ENCODE measurements around the gene PRODH.
"Not testable (repeated sequence)": the region's sequence is repeated elsewhere in the genome, so short reads cannot be mapped to it uniquely, and the experiment has no call there.

PRODH gene

DNA sequence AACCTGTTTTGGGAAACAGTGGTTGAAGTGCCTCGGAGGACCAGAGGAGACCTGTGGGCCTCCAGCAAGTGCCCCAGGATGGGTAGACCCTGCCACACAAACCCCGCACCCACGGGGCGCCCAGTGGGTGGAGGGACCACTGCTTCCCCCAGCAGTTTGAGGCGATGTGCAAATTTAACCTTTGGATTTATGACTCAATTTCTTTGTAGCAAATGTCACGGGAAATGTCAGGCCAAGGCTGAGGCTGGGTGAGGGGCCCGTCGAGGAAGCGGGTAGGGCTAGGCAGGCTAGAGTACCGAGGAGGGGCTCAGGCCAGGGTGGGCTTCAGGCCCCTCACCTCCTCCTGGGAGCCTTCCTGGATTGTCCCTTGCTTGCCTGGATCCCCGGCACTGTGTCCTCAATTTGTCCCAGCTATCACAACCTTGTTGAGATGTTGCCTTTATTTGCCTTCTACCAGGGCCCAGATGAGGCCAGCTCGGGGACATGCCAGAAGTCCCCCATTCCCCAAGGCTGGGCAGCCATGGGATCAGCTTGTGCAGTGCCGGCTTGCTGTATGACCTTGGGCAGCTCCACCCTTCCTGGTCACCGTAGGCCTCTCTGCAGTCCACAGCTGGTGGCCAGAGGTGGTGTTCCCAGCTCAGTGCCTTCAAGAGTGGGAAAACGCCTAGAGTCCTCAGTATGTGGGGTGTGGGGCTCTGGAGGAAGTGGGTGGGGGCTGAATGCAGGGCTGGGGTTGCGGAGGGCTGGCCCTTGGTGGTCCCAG lies 39.5 kb upstream of the PRODH start:
- no peak overlapping the region for H3K27ac ChIP-seq (ENCODE audit: low read depth, low read length)
- no peaks in the 10 kb centered on the region for H4K20me1 ChIP-seq (ENCODE audit: low read depth, low read length)
- H3K4me3 ChIP-seq (ENCODE audit: insufficient read depth, low read length, poor library complexity, severe bottlenecking), result no peak overlapping the region
- no peak overlapping the region for H3K9ac ChIP-seq (ENCODE audit: low read length)
- no peaks in the 10 kb centered on the region for H3K27me3 ChIP-seq (ENCODE audit: low read length)
- TF ChIP-seq EZH2phosphoT487 (conservative IDR thresholded peaks at IDR 0.05; ENCODE audit: low read length) (no peak), CTCF (IDR thresholded peaks at IDR 0.05; ENCODE audit: insufficient read depth, low read length, poor library complexity, severe bottlenecking) (no peak)
- no peaks in the 10 kb centered on the region for H3K79me2 ChIP-seq (ENCODE audit: insufficient read depth, low read length)
- H3K9me2 ChIP-seq (replicated peaks; ENCODE audit: insufficient read depth, low read length), result no peaks in the 10 kb centered on the region
- H3K4me2 ChIP-seq (ENCODE audit: low read depth, low read length, poor library complexity, severe bottlenecking), result no peak overlapping the region
- H3K9me3 ChIP-seq (ENCODE audit: insufficient read depth, low read length), result no peaks in the 10 kb centered on the region
- no peaks in the 10 kb centered on the region for H3K36me3 ChIP-seq (ENCODE audit: low read length)
- no peaks in the 10 kb centered on the region for H3F3A ChIP-seq (ENCODE audit: insufficient read depth)
- H2AFZ ChIP-seq (ENCODE audit: low read depth, low read length, severe bottlenecking), result no peak overlapping the region

GRCh38 chr22:18974477-18975180 lies 38.5 kb upstream of the PRODH start:
- TF ChIP-seq CTCF (IDR thresholded peaks at IDR 0.05; ENCODE audit: insufficient read depth, low read length, poor library complexity, severe bottlenecking) (no peak), EZH2phosphoT487 (conservative IDR thresholded peaks at IDR 0.05; ENCODE audit: low read length) (no peak)
- Histone ChIP-seq H3K9me2 (replicated peaks; ENCODE audit: insufficient read depth, low read length) (no peaks in the 10 kb centered on the region), H2AFZ (ENCODE audit: low read depth, low read length, severe bottlenecking) (no peak overlapping the region), H3K9me3 (ENCODE audit: insufficient read depth, low read length) (no peaks in the 10 kb centered on the region), H4K20me1 (ENCODE audit: low read depth, low read length) (no peaks in the 10 kb centered on the region), H3F3A (ENCODE audit: insufficient read depth) (no peaks in the 10 kb centered on the region), H3K36me3 (ENCODE audit: low read length) (no peaks in the 10 kb centered on the region), H3K9ac (ENCODE audit: low read length) (no peak overlapping the region), H3K4me2 (ENCODE audit: low read depth, low read length, poor library complexity, severe bottlenecking) (no peak overlapping the region), H3K27me3 (ENCODE audit: low read length) (no peaks in the 10 kb centered on the region), H3K4me3 (ENCODE audit: insufficient read depth, low read length, poor library complexity, severe bottlenecking) (no peak overlapping the region), H3K27ac (ENCODE audit: low read depth, low read length) (no peak overlapping the region), H3K79me2 (ENCODE audit: insufficient read depth, low read length) (no peaks in the 10 kb centered on the region)

GRCh38 chr22:18973264-18974031 lies 37.4 kb upstream of the PRODH start:
- H3K36me3 ChIP-seq (ENCODE audit: low read length), result no peaks in the 10 kb centered on the region
- H4K20me1 ChIP-seq (ENCODE audit: low read depth, low read length), result no peaks in the 10 kb centered on the region
- TF ChIP-seq EZH2phosphoT487 (conservative IDR thresholded peaks at IDR 0.05; ENCODE audit: low read length), result no peak
- no peak for TF ChIP-seq CTCF (IDR thresholded peaks at IDR 0.05; ENCODE audit: insufficient read depth, low read length, poor library complexity, severe bottlenecking)
- no peaks in the 10 kb centered on the region for H3K9me2 ChIP-seq (replicated peaks; ENCODE audit: insufficient read depth, low read length)
- H3F3A ChIP-seq (ENCODE audit: insufficient read depth), result no peaks in the 10 kb centered on the region
- no peak overlapping the region for H2AFZ ChIP-seq (ENCODE audit: low read depth, low read length, severe bottlenecking)
- H3K79me2 ChIP-seq (ENCODE audit: insufficient read depth, low read length), result no peaks in the 10 kb centered on the region
- H3K27me3 ChIP-seq (ENCODE audit: low read length), result no peaks in the 10 kb centered on the region
- no peak overlapping the region for H3K4me2 ChIP-seq (ENCODE audit: low read depth, low read length, poor library complexity, severe bottlenecking)
- H3K27ac ChIP-seq (ENCODE audit: low read depth, low read length), result no peak overlapping the region
- no peak overlapping the region for H3K4me3 ChIP-seq (ENCODE audit: insufficient read depth, low read length, poor library complexity, severe bottlenecking)
- no peaks in the 10 kb centered on the region for H3K9me3 ChIP-seq (ENCODE audit: insufficient read depth, low read length)
- H3K9ac ChIP-seq (ENCODE audit: low read length), result no peak overlapping the region

- not testable (repeated sequence) for H3K9ac ChIP-seq (ENCODE audit: low read length); H3K27ac ChIP-seq (ENCODE audit: low read depth, low read length); H3K4me2 ChIP-seq (ENCODE audit: low read depth, low read length, poor library complexity, severe bottlenecking); H4K20me1 ChIP-seq (ENCODE audit: low read depth, low read length); H3K36me3 ChIP-seq (ENCODE audit: low read length); H3F3A ChIP-seq (ENCODE audit: insufficient read depth); H3K27me3 ChIP-seq (ENCODE audit: low read length); H3K9me2 ChIP-seq (replicated peaks; ENCODE audit: insufficient read depth, low read length); H3K4me3 ChIP-seq (ENCODE audit: insufficient read depth, low read length, poor library complexity, severe bottlenecking); H3K79me2 ChIP-seq (ENCODE audit: insufficient read depth, low read length); H2AFZ ChIP-seq (ENCODE audit: low read depth, low read length, severe bottlenecking); H3K9me3 ChIP-seq (ENCODE audit: insufficient read depth, low read length)
Observed at GRCh38 chr22:18972591-18972990, 36.5 kb upstream of the PRODH start.

DNA sequence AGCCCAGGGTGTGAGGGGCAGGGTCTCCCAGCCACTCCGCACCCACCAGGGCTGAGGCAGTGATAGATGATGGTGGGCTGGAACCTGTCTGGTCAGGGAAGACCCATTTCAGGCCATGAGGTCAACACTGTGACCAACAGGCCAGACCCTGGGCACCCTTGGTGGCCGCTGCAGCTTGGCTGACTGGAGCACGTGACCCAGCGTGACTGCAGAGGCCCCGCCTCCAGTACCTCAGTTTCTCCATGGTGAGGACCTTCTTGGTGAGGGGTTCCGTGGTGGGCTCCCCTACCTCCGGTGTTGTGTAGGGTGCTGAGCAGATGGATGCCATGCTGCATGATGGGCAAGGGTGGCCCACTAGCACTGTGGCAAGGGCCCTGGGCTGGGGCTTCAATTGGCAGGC lies 35.9 kb upstream of the PRODH start:
- H2AFZ ChIP-seq (ENCODE audit: low read depth, low read length, severe bottlenecking); H3K9ac ChIP-seq (ENCODE audit: low read length); H3K27me3 ChIP-seq (ENCODE audit: low read length); H4K20me1 ChIP-seq (ENCODE audit: low read depth, low read length); H3K9me3 ChIP-seq (ENCODE audit: insufficient read depth, low read length); H3F3A ChIP-seq (ENCODE audit: insufficient read depth); H3K79me2 ChIP-seq (ENCODE audit: insufficient read depth, low read length); H3K9me2 ChIP-seq (replicated peaks; ENCODE audit: insufficient read depth, low read length); H3K4me2 ChIP-seq (ENCODE audit: low read depth, low read length, poor library complexity, severe bottlenecking); H3K27ac ChIP-seq (ENCODE audit: low read depth, low read length); H3K36me3 ChIP-seq (ENCODE audit: low read length); H3K4me3 ChIP-seq (ENCODE audit: insufficient read depth, low read length, poor library complexity, severe bottlenecking): not testable (repeated sequence)
